SHP77 treated with DMSO at 0.1 percent for 48 hours (cell line): ENCODE data around the gene TNS1.

Experiments
- DNase-seq: peaks from one replicate; lab custom pipeline; 2025; lab: John Stamatoyannopoulos, UW

The TNS1 gene

GRCh38 chr2:217830807-217831206 is 172.0 kb downstream of the TNS1 start:
- no peak for DNase-seq

- DNase-seq = no peak
Measured at GRCh38 chr2:217830061-217830460, 172.7 kb downstream of the TNS1 start.

GRCh38 chr2:217829420-217829819 is 173.4 kb downstream of the TNS1 start:
- DNase-seq = no peak

GRCh38 chr2:217828336-217828735 is 174.5 kb downstream of the TNS1 start:
- DNase-seq = no peak

- no peak for DNase-seq
Measured at GRCh38 chr2:217827430-217828201, 175.2 kb downstream of the TNS1 start.

- DNase-seq = no peak
Measured at GRCh38 chr2:217826991-217827390, 175.8 kb downstream of the TNS1 start.

- DNase-seq = no peak
Measured at GRCh38 chr2:217826520-217826919, 176.3 kb downstream of the TNS1 start.

- no peak for DNase-seq
Measured at GRCh38 chr2:217825469-217826235, 177.1 kb downstream of the TNS1 start.

- DNase-seq = no peak
Measured at GRCh38 chr2:217824223-217824622, 178.6 kb downstream of the TNS1 start.

GRCh38 chr2:217823626-217824025 is 179.2 kb downstream of the TNS1 start:
- no peak for DNase-seq

GRCh38 chr2:217822296-217823252 is 180.2 kb downstream of the TNS1 start:
- no peak for DNase-seq

GRCh38 chr2:217821536-217822147 is 181.2 kb downstream of the TNS1 start:
- no peak for DNase-seq

- no peak for DNase-seq
Measured at GRCh38 chr2:217820904-217821303, 181.9 kb downstream of the TNS1 start.

GRCh38 chr2:217820091-217820819 is 182.5 kb downstream of the TNS1 start:
- no peak for DNase-seq

GRCh38 chr2:217818293-217818850 is 184.4 kb downstream of the TNS1 start:
- DNase-seq = no peak

- no peak for DNase-seq
Measured at GRCh38 chr2:217817466-217818292, 185.1 kb downstream of the TNS1 start.

GRCh38 chr2:217816396-217816869 is 186.4 kb downstream of the TNS1 start:
- no peak for DNase-seq

GRCh38 chr2:217813828-217814227 is 189.0 kb downstream of the TNS1 start:
- no peak for DNase-seq

- no peak for DNase-seq
Measured at GRCh38 chr2:217812170-217812569, 190.6 kb downstream of the TNS1 start.

GRCh38 chr2:217810260-217810659 is 192.5 kb downstream of the TNS1 start:
- DNase-seq = no peak
